ENCODE data around the gene CSNK1E.

Gene CSNK1E

DNA sequence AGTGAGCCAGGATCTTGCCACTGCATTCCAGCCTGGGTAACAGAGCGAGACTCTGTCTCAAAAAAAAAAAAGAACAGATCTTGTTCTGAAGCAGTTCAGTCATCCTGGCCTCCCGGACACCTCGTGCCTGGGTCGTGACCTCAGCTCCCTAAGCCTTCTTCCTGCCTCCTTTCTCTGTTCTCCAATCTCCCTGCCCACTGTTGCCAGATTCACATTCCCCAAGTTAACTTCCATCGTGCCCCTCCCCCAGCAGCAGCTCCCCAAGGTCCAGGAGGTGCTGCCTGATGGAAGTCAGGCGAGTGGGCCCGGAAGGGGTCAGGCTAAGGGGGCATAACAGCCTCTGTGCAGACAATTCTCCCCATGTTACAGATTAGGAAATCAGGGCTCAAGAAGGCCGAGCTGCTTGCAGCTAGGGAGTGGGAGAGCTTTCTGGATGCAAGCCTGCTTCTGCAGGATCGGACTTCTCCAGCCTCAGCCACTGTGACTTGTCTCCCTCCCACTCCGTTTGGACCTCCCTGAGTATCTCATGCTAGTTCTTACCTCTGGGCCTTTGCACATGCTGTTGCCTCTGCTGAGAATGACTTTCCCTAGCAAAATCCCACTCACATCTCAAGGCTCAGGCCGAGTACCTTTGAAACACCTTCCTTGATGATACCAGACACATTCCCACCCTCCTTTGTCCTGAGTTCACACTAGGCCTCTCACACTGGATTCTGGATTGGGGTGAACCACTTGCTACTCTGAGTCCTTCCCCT, 30.1 kb downstream of the CSNK1E start:
- H3K4me1 ChIP-seq (ENCODE audit: control insufficient read depth, low read depth, low read length): no peaks in the 10 kb centered on the region
- H3K27me3 ChIP-seq (ENCODE audit: control insufficient read depth, insufficient read depth, low read length): no peaks in the 10 kb centered on the region
- H3K4me3 ChIP-seq (ENCODE audit: low read length): no peak overlapping the region
- H3K9me3 ChIP-seq (ENCODE audit: control insufficient read depth, low read depth, low read length): no peaks in the 10 kb centered on the region
- peaks cover under 1% of the 10 kb centered on the region for H3K36me3 ChIP-seq (ENCODE audit: control insufficient read depth, low read depth, low read length)
- H3K27ac ChIP-seq (ENCODE audit: low read length): no peak overlapping the region
- no peak overlapping the region for H3K9ac ChIP-seq (ENCODE audit: low read length)

DNA sequence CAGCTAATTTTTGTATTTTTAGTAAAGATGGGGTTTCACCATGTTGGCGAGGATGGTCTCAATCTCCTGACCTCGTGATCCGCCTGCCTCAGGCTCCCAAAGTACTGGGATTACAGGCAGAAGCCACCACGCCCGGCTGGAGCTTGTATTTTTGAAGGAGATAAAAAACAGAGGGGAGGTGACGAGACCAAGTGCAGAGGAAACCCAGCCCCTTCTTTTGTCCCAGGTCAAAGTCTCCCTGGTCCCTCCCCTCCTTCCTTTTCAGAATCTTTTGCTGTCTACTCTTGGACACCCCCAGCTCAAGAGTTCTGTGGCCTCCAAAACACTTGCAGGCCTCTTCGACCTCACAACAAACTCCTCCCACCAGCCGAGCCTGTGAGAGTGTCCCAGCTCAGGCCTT, 32.2 kb downstream of the CSNK1E start:
- no peaks in the 10 kb centered on the region for H3K9me3 ChIP-seq (ENCODE audit: control insufficient read depth, low read depth, low read length)
- no peaks in the 10 kb centered on the region for H3K27me3 ChIP-seq (ENCODE audit: control insufficient read depth, insufficient read depth, low read length)
- H3K36me3 ChIP-seq (ENCODE audit: control insufficient read depth, low read depth, low read length): no peaks in the 10 kb centered on the region
- H3K4me3 ChIP-seq (ENCODE audit: low read length): no peak overlapping the region
- H3K9ac ChIP-seq (ENCODE audit: low read length): no peak overlapping the region
- H3K27ac ChIP-seq (ENCODE audit: low read length): no peak overlapping the region
- no peaks in the 10 kb centered on the region for H3K4me1 ChIP-seq (ENCODE audit: control insufficient read depth, low read depth, low read length)

DNA sequence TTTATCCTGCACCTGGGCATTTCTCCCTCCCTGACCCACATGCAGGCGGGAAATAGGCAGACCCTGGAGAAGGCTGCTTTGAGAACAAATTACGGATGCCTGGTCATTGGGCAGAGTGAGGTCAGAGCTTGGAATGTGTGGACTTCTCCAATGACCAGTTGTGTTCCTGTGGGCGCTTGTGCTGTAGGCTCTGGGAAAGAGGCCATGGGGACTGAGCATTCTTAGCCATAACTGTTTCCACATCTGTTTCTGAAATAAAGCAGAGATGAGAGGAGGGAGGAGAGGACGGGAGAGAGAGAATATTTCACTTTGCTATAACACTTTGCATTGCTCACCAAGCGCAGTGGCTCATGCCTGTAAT, 33.2 kb downstream of the CSNK1E start:
- Histone ChIP-seq H3K4me3 (ENCODE audit: low read length) (no peak overlapping the region), H3K27ac (ENCODE audit: low read length) (no peak overlapping the region), H3K4me1 (ENCODE audit: control insufficient read depth, low read depth, low read length) (no peaks in the 10 kb centered on the region), H3K9ac (ENCODE audit: low read length) (no peak overlapping the region), H3K9me3 (ENCODE audit: control insufficient read depth, low read depth, low read length) (no peaks in the 10 kb centered on the region), H3K36me3 (ENCODE audit: control insufficient read depth, low read depth, low read length) (no peaks in the 10 kb centered on the region), H3K27me3 (ENCODE audit: control insufficient read depth, insufficient read depth, low read length) (no peaks in the 10 kb centered on the region)

DNA sequence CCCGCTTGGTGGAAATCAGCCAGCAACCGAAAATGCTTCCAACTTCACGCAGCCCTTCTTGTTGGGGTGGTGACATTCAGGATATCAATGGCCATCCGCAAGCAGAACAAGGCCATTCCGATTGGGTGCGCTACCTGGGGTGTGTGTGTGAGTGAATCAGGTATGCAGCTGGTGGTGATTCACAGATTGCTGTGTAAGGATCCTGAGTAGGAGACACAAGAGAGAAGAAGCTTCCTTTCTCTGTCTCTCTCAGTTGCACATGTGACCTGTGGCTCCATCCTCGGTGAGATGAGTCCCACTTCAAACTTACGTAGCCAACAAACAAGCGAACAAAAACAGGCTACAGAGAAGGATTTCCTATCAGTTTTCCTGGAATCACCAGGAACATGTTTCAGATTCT, 34.8 kb downstream of the CSNK1E start:
- H3K27ac ChIP-seq (ENCODE audit: low read length): no peak overlapping the region
- no peak overlapping the region for H3K9ac ChIP-seq (ENCODE audit: low read length)
- H3K27me3 ChIP-seq (ENCODE audit: control insufficient read depth, insufficient read depth, low read length): no peaks in the 10 kb centered on the region
- no peak overlapping the region for H3K4me3 ChIP-seq (ENCODE audit: low read length)
- no peaks in the 10 kb centered on the region for H3K9me3 ChIP-seq (ENCODE audit: control insufficient read depth, low read depth, low read length)
- H3K36me3 ChIP-seq (ENCODE audit: control insufficient read depth, low read depth, low read length): no peaks in the 10 kb centered on the region
- H3K4me1 ChIP-seq (ENCODE audit: control insufficient read depth, low read depth, low read length): no peaks in the 10 kb centered on the region

DNA sequence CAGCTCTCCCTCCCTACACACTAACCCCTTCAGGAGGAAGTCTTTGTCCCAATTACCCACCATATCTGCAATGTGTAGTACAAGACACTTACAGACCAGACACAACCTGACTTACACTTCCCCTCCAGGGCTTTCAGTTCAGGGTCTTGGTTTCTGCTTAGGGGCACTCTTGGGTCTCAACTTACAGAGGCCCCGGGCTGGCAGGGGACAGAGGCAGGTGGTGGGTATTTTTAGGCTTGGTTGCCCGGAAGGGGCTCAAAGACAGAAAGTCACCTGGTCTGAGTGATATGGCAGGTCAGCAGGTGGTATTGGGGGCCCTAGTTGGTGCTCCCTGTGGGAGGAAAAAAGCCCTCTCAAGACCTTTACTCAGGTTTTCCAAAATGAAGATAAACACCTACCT, 41.1 kb downstream of the CSNK1E start:
- no peak overlapping the region for H3K27ac ChIP-seq (ENCODE audit: low read length)
- peaks cover 6% of the 10 kb centered on the region for H3K27me3 ChIP-seq (ENCODE audit: control insufficient read depth, insufficient read depth, low read length)
- no peak overlapping the region for H3K9ac ChIP-seq (ENCODE audit: low read length)
- H3K9me3 ChIP-seq (ENCODE audit: control insufficient read depth, low read depth, low read length): no peaks in the 10 kb centered on the region
- no peak overlapping the region for H3K4me3 ChIP-seq (ENCODE audit: low read length)
- peaks cover 11% of the 10 kb centered on the region for H3K4me1 ChIP-seq (ENCODE audit: control insufficient read depth, low read depth, low read length)
- H3K36me3 ChIP-seq (ENCODE audit: control insufficient read depth, low read depth, low read length): no peaks in the 10 kb centered on the region

DNA sequence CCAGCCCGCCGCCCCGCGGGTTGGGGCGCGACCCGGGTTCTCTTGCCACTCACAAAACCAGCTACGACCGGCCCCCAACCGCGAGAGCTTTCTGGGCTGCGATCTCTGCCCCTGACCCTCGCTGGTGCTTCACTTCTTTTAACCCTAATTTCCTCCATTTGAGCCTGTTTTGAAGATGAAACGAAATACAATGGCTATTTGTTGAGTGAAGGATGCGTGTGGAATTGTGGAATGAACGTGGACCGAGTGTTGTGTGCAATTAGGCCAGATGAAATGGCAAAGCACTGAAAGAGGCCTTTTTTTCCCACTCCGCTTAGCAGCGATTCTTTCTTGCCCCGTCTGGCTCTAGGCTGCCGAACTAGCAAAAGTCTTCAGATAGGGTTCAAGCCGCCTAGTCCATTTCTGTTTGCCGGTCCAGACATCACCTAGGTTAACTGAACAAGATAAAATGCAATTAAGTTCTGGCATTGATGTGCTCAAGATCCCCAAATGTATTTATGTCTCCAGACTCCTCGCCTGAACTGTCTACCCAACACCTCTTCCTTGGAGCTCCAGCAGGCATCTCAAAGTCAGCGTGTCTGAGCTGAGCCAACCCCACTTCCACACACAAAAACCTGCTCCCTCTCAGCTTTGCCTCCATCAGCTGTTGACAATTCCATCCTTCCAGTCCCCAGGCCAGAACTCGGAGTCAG, 44.0 kb downstream of the CSNK1E start:
- Histone ChIP-seq H3K27ac (ENCODE audit: low read length) (no peak overlapping the region), H3K27me3 (ENCODE audit: control insufficient read depth, insufficient read depth, low read length) (peaks cover 6% of the 10 kb centered on the region), H3K4me1 (ENCODE audit: control insufficient read depth, low read depth, low read length) (peaks cover 14% of the 10 kb centered on the region), H3K9ac (ENCODE audit: low read length) (peak overlapping the region; percentile 32), H3K36me3 (ENCODE audit: control insufficient read depth, low read depth, low read length) (no peaks in the 10 kb centered on the region), H3K4me3 (ENCODE audit: low read length) (peak overlapping the region; percentile 59), H3K9me3 (ENCODE audit: control insufficient read depth, low read depth, low read length) (no peaks in the 10 kb centered on the region)

DNA sequence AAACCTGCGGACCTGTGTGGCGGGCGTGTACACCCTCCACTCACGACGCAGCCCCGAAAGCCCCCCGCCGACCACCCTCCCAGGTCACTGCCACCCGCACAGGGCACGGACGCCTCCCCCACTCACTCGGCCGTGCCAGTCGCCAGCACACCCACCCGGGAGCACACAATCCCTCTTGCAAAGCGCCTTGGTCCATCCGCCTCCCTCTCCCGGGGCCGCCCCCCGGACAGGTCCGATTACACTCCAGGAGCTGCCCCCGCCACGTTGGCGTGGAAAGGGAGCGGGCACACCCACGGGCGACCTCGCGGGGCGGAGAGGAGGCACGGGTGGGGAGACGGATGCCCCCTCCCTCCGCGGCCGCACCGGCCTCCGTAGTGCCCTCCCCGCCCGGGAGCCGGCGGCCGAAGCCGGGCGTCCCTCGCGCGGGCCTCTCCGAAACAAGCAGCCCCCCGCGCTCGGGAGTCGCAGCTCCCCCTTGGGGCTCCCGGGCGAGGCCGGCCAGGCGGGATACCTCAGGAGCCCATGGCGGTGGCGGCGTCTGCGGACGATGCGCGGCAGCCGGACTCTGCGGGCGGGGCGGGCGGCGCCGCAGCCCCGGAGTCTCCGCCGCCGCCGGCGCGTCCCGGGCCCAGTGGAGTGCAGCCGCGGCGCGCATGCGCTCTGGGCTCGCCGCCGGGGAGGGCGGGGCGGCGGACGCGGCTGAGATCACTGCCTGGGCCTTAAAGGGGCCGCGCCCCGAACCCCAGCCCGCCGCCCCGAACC, 44.7 kb downstream of the CSNK1E start, which contains the start of gene TMEM184B:
Gene TMEM184B, minus strand, starts transcription at position 638 of the 762 bp plus-strand sequence. CDS start 25,049 bp downstream, outside the sequence.
- peaks cover 14% of the 10 kb centered on the region for H3K4me1 ChIP-seq (ENCODE audit: control insufficient read depth, low read depth, low read length)
- H3K27ac ChIP-seq (ENCODE audit: low read length): no peak within 1 kb of the TSS
- H3K9me3 ChIP-seq (ENCODE audit: control insufficient read depth, low read depth, low read length): no peaks in the 10 kb centered on the region
- peaks cover 6% of the 10 kb centered on the region for H3K27me3 ChIP-seq (ENCODE audit: control insufficient read depth, insufficient read depth, low read length)
- H3K9ac ChIP-seq (ENCODE audit: low read length): peak within 1 kb of the TSS; percentile 51
- peak within 1 kb of the TSS; percentile 59 for H3K4me3 ChIP-seq (ENCODE audit: low read length)
- H3K36me3 ChIP-seq (ENCODE audit: control insufficient read depth, low read depth, low read length): no peaks in the 10 kb centered on the region

DNA sequence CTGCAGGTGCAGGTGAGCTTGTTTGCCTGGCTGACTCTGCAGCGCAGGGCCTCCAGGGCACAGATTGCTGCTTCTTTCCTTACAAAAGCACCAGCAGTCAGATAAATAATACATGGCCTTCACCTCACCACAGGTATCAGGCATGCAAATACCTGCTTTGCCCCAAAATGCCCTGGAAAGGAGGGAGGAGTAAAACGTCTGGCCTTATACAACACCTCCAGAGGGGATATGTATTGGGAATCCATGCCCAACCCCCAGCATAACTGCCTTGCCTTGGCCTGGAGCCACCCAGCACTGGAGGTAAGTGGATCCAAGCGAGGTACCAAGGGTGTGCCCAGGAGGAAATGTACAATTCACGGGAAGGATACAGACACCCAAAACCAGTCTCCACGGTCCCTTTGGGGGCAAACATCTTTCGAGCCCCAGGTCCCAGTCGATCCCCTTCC, 45.3 kb downstream of the CSNK1E start:
- Histone ChIP-seq H3K4me3 (ENCODE audit: low read length) (peak overlapping the region; percentile 59), H3K4me1 (ENCODE audit: control insufficient read depth, low read depth, low read length) (peaks cover 14% of the 10 kb centered on the region), H3K36me3 (ENCODE audit: control insufficient read depth, low read depth, low read length) (no peaks in the 10 kb centered on the region), H3K27ac (ENCODE audit: low read length) (no peak overlapping the region), H3K9ac (ENCODE audit: low read length) (peak overlapping the region; percentile 51), H3K9me3 (ENCODE audit: control insufficient read depth, low read depth, low read length) (no peaks in the 10 kb centered on the region), H3K27me3 (ENCODE audit: control insufficient read depth, insufficient read depth, low read length) (peaks cover 6% of the 10 kb centered on the region)

DNA sequence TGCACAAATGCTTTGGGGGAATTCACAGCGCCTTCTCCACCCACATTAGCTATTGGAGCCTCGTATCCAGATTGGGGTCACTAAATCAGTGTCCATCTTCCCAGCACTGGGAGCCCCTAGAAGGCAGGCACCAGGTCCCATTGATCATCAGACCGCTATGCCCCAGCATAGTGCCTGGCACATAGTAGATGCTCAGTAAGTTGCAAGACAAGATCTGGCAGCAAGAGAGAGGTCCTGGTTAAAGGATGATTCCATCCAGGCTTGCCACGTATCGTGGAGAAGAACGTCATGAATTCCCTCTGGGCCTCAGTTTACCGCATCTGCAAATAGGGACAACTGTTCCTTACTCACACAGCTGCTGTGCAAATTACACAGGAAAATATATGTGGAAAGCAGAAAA, 46.1 kb downstream of the CSNK1E start:
- H3K4me3 ChIP-seq (ENCODE audit: low read length): peak overlapping the region; percentile 59
- no peaks in the 10 kb centered on the region for H3K36me3 ChIP-seq (ENCODE audit: control insufficient read depth, low read depth, low read length)
- H3K9me3 ChIP-seq (ENCODE audit: control insufficient read depth, low read depth, low read length): no peaks in the 10 kb centered on the region
- H3K9ac ChIP-seq (ENCODE audit: low read length): no peak overlapping the region
- H3K27me3 ChIP-seq (ENCODE audit: control insufficient read depth, insufficient read depth, low read length): peaks cover 6% of the 10 kb centered on the region
- H3K4me1 ChIP-seq (ENCODE audit: control insufficient read depth, low read depth, low read length): peaks cover 14% of the 10 kb centered on the region
- H3K27ac ChIP-seq (ENCODE audit: low read length): no peak overlapping the region

DNA sequence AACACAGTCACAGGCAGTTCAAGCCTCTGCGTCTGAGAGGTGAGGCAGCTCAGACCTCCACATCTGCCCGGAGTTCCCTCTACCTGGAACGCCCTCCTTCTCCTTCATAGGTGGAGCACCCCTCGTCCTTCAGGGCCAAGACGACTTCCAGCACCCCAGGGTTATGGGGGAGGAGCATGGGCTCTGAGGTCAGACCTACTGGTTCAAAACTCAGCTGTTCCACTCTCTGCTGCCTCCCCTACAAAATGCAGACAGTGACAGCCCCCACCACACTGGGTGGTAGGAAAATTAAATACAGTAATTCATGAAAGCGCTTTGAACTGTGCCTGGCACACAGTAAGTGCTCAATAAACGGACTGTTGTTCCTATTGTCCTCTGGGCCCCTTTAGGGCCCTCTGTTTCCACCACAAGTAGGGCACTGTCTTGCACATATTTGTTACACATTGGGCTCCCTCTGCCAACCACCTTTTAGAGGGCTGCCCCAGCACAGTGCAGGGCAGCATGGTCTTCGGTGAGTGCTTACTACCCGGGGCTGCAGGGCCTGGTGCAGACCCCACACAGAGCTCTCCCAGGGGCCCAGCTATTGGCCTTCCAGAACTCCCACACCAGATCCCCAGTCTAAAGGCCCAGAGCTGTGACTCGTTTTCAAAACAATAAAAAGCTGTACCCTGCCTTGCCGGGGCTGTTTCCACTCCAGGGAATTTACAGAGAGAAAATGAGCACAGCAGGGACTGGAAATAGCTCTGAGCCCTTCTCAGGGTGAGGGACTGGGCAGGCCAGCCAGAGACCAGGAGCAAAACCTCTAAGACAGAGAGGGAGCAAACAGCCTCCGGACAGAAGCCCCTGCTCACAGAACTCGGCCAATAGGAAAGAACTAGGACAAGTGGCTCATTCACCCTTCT, 46.9 kb downstream of the CSNK1E start:
- H3K27ac ChIP-seq (ENCODE audit: low read length): no peak overlapping the region
- H3K4me3 ChIP-seq (ENCODE audit: low read length): no peak overlapping the region
- H3K9me3 ChIP-seq (ENCODE audit: control insufficient read depth, low read depth, low read length): no peaks in the 10 kb centered on the region
- no peak overlapping the region for H3K9ac ChIP-seq (ENCODE audit: low read length)
- H3K4me1 ChIP-seq (ENCODE audit: control insufficient read depth, low read depth, low read length): peaks cover 14% of the 10 kb centered on the region
- H3K36me3 ChIP-seq (ENCODE audit: control insufficient read depth, low read depth, low read length): no peaks in the 10 kb centered on the region
- peaks cover 6% of the 10 kb centered on the region for H3K27me3 ChIP-seq (ENCODE audit: control insufficient read depth, insufficient read depth, low read length)

DNA sequence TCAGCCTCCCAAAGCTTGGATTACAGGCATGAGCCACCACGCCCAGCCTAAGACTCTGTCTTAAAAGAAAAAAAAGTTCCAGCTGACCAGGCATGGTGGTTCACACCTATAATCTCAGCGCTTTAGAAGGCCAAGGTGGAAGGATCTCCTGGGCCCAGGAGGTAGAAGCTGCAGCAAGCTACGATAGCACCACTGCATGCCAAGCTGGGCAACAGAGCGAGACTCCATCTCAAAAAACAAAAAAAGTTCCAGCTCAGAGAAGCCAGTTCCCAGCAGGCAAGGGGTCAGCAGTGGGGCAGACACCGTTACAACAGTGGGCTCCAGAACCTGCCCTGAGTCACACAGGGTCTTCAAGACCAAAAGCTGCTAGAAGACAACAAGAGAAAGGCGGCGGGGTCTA, 47.8 kb downstream of the CSNK1E start:
- Histone ChIP-seq H3K4me1 (ENCODE audit: control insufficient read depth, low read depth, low read length) (peaks cover 10% of the 10 kb centered on the region), H3K9ac (ENCODE audit: low read length) (no peak overlapping the region), H3K27ac (ENCODE audit: low read length) (no peak overlapping the region), H3K9me3 (ENCODE audit: control insufficient read depth, low read depth, low read length) (no peaks in the 10 kb centered on the region), H3K36me3 (ENCODE audit: control insufficient read depth, low read depth, low read length) (no peaks in the 10 kb centered on the region), H3K27me3 (ENCODE audit: control insufficient read depth, insufficient read depth, low read length) (peaks cover 6% of the 10 kb centered on the region), H3K4me3 (ENCODE audit: low read length) (no peak overlapping the region)
